HG02970 (cell line): ENCODE measurements around the gene CFDP1.
"Not testable (repeated sequence)": the region's sequence is repeated elsewhere in the genome, so short reads cannot be mapped to it uniquely, and the experiment has no call there.

Experiments
- ATAC-seq: cut with Tn5 transposase; IDR thresholded peaks from one replicate; pipeline ENCODE4 v1.9.1; 2021; ENCODE audit warnings: mild to moderate bottlenecking, moderate library complexity, moderate number of reproducible peaks; ENCODE audit not compliant: unreplicated experiment, low FRiP score

Gene CFDP1

GRCh38 chr16:75272097-75272551 is 161.2 kb downstream of the CFDP1 start:
- no peak for ATAC-seq

GRCh38 chr16:75271441-75272096 is 161.7 kb downstream of the CFDP1 start:
- ATAC-seq = no peak

- ATAC-seq = not testable (repeated sequence)
Observed at GRCh38 chr16:75269358-75269757, 163.9 kb downstream of the CFDP1 start.

GRCh38 chr16:75267631-75268264 is 165.6 kb downstream of the CFDP1 start:
- no peak for ATAC-seq

GRCh38 chr16:75266738-75267630 is 166.3 kb downstream of the CFDP1 start:
- no peak for ATAC-seq

GRCh38 chr16:75265911-75266701 is 167.2 kb downstream of the CFDP1 start:
- peak; percentile 75 for ATAC-seq

GRCh38 chr16:75264999-75265910 is 168.0 kb downstream of the CFDP1 start:
- peak; percentile 28 for ATAC-seq

GRCh38 chr16:75264457-75264998 is 168.8 kb downstream of the CFDP1 start:
- no peak for ATAC-seq

- ATAC-seq = no peak
Observed at GRCh38 chr16:75263963-75264445, 169.3 kb downstream of the CFDP1 start.

GRCh38 chr16:75263291-75263962 is 169.9 kb downstream of the CFDP1 start:
- ATAC-seq = no peak

GRCh38 chr16:75262800-75263127 is 170.5 kb downstream of the CFDP1 start:
- ATAC-seq = no peak

GRCh38 chr16:75262104-75262799 is 171.1 kb downstream of the CFDP1 start:
- no peak for ATAC-seq

GRCh38 chr16:75261590-75262078 is 171.7 kb downstream of the CFDP1 start:
- ATAC-seq = no peak

GRCh38 chr16:75260851-75261589 is 172.3 kb downstream of the CFDP1 start:
- no peak for ATAC-seq

GRCh38 chr16:75258807-75259141 is 174.5 kb downstream of the CFDP1 start:
- ATAC-seq = no peak

GRCh38 chr16:75257886-75258806 is 175.2 kb downstream of the CFDP1 start:
- ATAC-seq = no peak
